GM12872 (cell line): Measurements from ENCODE around the gene ZNF273.

Experiments
- TF ChIP-seq, protein P1 (sequence below): IDR thresholded peaks from 3 replicates; pipeline ENCODE4 v1.5.1; 2011; ENCODE audit warnings: low read depth, mild to moderate bottlenecking, low read length, moderate library complexity; ENCODE audit not compliant: insufficient read depth

ZNF273 gene

DNA sequence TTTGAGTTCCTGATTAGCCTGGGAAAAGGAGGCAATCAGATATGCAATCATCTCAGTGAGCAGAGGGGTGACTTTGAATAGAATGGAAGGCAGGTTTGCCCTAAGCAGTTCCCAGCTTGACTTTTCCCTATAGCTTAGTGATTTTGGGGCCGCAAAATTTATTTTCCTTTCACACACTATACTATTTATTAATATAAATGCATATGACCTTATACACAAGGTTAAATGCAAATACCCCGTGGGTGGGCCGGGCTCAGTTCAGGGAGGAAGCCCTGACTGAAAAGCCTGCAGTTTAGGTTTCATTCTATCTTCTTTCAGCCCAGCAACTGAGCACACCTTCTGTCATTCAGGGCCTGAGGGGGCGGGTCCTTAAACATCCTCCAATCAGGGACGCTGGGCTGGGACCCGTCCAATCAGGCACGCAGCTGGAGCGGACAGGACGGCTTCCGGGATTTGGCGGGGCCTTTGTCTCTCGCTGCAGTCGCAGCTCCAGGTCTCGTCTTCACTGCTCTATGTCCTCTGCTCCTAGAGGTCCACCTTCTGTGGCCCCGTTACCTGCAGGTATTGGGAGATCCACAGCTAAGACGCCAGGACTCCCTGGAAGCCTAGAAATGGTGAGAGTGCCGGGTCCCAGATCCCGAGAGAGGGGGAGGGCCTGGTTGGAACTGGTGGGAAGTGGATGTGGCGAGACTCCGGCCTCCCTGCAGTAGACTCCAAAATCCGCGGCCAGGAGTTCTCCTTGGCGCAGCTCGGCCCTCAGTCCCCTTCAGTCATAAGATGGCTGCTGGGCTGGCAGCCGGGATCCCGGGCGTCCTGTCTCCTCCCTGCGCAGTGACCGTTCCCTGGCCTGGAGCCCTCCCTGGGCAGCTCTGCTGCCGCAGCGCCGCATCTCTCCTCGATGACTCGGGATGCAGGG, at the start of gene ZNF273:
Gene ZNF273 (plus strand): TSS at position 468 of the 916 bp plus-strand sequence. CDS start 45 bp downstream, at position 513.
- TF ChIP-seq, protein P1, sequence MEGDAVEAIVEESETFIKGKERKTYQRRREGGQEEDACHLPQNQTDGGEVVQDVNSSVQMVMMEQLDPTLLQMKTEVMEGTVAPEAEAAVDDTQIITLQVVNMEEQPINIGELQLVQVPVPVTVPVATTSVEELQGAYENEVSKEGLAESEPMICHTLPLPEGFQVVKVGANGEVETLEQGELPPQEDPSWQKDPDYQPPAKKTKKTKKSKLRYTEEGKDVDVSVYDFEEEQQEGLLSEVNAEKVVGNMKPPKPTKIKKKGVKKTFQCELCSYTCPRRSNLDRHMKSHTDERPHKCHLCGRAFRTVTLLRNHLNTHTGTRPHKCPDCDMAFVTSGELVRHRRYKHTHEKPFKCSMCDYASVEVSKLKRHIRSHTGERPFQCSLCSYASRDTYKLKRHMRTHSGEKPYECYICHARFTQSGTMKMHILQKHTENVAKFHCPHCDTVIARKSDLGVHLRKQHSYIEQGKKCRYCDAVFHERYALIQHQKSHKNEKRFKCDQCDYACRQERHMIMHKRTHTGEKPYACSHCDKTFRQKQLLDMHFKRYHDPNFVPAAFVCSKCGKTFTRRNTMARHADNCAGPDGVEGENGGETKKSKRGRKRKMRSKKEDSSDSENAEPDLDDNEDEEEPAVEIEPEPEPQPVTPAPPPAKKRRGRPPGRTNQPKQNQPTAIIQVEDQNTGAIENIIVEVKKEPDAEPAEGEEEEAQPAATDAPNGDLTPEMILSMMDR, result no peak

DNA sequence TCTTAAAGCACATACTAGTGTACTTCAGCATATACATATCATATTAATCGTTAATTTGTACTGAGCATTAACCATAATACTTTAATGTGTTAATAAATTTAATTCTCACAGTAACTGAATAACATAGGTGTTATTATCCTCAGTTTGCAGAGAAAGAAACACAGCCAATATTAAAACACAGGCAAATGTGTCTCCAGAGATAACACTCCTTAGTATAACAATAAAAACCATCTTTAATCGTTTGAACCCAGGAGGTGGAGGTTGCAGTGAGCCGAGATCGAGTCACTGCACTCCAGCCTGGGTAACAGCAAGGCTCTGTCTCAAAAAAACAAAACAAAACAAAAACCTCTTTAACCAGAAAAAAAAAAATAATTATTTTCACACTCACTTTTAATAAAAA, 49.4 kb upstream of the ZNF273 start:
- TF ChIP-seq, protein P1, result no peak

DNA sequence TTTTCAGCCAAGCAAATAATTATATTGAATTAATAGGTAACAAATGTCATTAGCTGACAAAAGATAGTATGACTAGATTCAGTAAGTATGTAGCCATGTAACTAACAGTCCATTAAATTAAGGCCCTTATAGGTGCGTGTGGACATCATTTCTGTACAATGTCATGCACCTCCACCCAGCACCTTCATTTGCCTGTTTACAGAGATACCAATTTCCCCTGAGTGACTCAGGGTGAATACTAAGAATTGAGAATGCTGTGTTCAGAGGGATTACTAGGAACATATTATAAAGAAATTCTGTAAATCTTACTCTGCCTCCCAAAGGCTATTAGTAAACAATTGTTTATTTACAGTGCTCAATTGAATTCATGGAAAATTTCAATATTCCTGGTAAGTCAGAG, 48.1 kb upstream of the ZNF273 start:
- TF ChIP-seq, protein P1, result no peak

DNA sequence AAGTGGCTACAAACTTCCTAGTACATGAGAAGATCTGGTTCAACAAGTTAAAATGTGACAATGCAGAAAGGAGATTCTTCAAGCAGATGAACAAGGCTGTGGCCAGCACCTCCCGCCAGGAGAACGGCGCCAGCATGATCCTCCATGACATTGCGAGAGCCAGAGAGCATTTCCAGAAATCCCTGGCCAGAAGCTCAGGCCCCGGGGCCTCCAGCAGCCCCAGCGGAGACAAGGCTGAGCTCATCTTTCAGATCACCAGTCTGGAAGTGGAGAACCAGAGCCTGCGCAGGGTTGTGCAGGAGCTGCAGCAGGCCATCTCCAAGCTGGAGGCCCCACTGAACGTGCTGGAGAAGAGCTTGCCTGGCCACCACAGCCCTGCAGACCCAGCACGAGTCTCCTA, 40.1 kb upstream of the ZNF273 start:
- TF ChIP-seq, protein P1, result no peak

DNA sequence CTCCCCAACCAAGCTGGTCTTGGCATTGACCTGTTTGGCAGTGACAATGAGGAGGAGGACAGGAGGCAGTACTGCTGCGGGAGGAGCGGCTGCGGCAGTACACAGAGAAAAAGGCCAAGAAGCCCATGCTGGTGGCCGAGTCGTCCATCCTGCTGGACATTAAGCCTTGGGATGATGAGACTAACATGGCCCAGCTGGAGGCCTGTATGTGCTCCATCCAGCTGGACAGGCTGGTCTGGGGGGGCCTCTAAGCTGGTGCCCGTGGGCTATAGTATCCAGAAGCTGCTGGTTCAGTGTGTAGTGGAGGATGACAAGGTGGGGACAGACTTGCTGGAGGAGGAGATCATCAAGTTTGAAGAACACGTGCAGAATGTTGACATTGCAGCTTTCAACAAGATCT, 39.1 kb upstream of the ZNF273 start:
- TF ChIP-seq, protein P1, result no peak

DNA sequence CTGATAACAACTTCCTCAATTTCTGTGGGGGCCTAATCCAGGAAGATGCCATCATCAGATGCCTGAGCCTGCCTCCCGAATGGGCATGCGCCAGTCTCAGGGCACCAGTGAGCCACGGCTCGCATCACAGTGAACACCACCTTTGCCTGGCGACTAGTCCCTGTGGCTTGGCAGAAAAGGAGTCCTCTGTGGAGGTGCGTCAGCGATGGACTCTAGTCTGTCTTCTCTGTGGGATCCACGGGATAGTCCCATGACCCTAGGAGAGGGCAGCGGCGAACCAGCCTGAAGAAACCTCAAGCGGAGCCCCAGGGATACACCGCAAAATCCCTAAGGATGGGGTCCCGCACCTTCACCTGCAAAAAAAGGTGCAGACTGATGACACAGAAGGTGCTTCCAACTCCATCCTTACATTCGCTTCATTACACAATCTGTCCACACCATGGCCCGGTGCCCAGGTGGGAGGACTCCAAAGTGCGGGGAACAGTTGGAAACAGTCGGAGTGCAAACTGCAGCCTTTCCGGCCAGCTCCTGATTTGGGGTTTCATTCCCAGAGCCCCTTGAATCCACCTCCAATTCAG, 35.1 kb upstream of the ZNF273 start:
- TF ChIP-seq, protein P1, result no peak

DNA sequence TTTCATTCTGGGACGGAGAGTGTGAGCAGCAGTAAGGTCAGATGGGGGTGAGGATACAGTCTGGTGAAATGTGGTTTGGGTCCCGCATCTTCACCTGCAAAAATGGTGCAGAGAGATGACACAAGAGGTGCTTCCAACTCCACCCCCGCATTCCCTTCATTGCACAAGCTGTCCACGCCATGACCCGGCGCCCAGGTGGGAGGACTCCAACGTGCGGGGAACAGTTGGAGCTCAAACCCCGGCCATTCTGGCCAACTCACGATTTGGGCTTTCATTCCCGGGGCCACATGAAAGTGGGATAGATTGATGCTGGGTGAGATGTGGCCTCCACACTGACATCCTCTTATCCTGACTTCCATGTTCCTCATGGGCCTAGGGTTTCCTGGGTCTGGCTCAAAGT, 34.6 kb upstream of the ZNF273 start:
- TF ChIP-seq, protein P1, result no peak
